NCI-H1694 (cell line): ENCODE results near the gene SRR.

ENCODE experiments used
- DNase-seq: peaks from one replicate; lab custom pipeline; 2025; lab: John Stamatoyannopoulos, UW

The SRR gene

GRCh38 chr17:2371183-2372130, 67.7 kb downstream of the SRR start:
- DNase-seq = no peak

- DNase-seq = no peak
Observed at GRCh38 chr17:2372180-2372579, 68.4 kb downstream of the SRR start.

- no peak for DNase-seq
Observed at GRCh38 chr17:2372681-2373080, 68.9 kb downstream of the SRR start.

- DNase-seq = no peak
Observed at GRCh38 chr17:2373179-2373578, 69.4 kb downstream of the SRR start.
